IPS-18a (cell line): ENCODE data around the gene PSMC3.

ENCODE experiments used
- H3K27ac ChIP-seq: one replicate; pipeline ENCODE4 v1.5.1; 2013; ENCODE audit warnings: low read length
- H3K27me3 ChIP-seq: one replicate; pipeline ENCODE4 v1.6.1; 2013; ENCODE audit warnings: mild to moderate bottlenecking, low read length; ENCODE audit not compliant: control insufficient read depth, insufficient read depth
- H3K36me3 ChIP-seq: one replicate; pipeline ENCODE4 v1.6.1; 2013; ENCODE audit warnings: low read depth, low read length; ENCODE audit not compliant: control insufficient read depth
- H3K4me1 ChIP-seq: one replicate; pipeline ENCODE4 v1.6.1; 2013; ENCODE audit warnings: low read depth, low read length; ENCODE audit not compliant: control insufficient read depth
- H3K4me3 ChIP-seq: one replicate; pipeline ENCODE4 v1.5.1; 2013; ENCODE audit warnings: low read length
- H3K9ac ChIP-seq: one replicate; pipeline ENCODE4 v1.6.1; 2013; ENCODE audit warnings: mild to moderate bottlenecking, low read length, moderate library complexity
- H3K9me3 ChIP-seq: one replicate; pipeline ENCODE4 v1.6.1; 2013; ENCODE audit warnings: low read depth, low read length; ENCODE audit not compliant: control insufficient read depth

PSMC3 gene

GRCh38 chr11:47398011-47398410, 28.2 kb downstream of the PSMC3 start:
- Histone ChIP-seq H3K9ac (no peak overlapping the region), H3K27ac (no peak overlapping the region), H3K9me3 (no peaks in the 10 kb centered on the region), H3K36me3 (no peaks in the 10 kb centered on the region), H3K4me1 (peaks cover 14% of the 10 kb centered on the region), H3K27me3 (no peaks in the 10 kb centered on the region), H3K4me3 (no peak overlapping the region)

GRCh38 chr11:47396049-47396320, 30.3 kb downstream of the PSMC3 start:
- H3K27ac ChIP-seq: no peak overlapping the region
- no peaks in the 10 kb centered on the region for H3K27me3 ChIP-seq
- H3K4me3 ChIP-seq: no peak overlapping the region
- no peak overlapping the region for H3K9ac ChIP-seq
- H3K9me3 ChIP-seq: no peaks in the 10 kb centered on the region
- H3K4me1 ChIP-seq: peaks cover 7% of the 10 kb centered on the region
- no peaks in the 10 kb centered on the region for H3K36me3 ChIP-seq

GRCh38 chr11:47395223-47396048, 30.8 kb downstream of the PSMC3 start:
- Histone ChIP-seq H3K27me3 (no peaks in the 10 kb centered on the region), H3K27ac (no peak overlapping the region), H3K4me1 (peaks cover 1% of the 10 kb centered on the region), H3K36me3 (no peaks in the 10 kb centered on the region), H3K9ac (no peak overlapping the region), H3K4me3 (no peak overlapping the region), H3K9me3 (no peaks in the 10 kb centered on the region)

- no peak overlapping the region for H3K4me3 ChIP-seq
- H3K36me3 ChIP-seq: no peaks in the 10 kb centered on the region
- H3K9me3 ChIP-seq: no peaks in the 10 kb centered on the region
- no peaks in the 10 kb centered on the region for H3K27me3 ChIP-seq
- no peak overlapping the region for H3K9ac ChIP-seq
- H3K4me1 ChIP-seq: no peaks in the 10 kb centered on the region
- no peak overlapping the region for H3K27ac ChIP-seq
Measured at GRCh38 chr11:47394322-47395222, 31.7 kb downstream of the PSMC3 start.

- H3K9ac ChIP-seq: no peak overlapping the region
- no peak overlapping the region for H3K27ac ChIP-seq
- H3K9me3 ChIP-seq: no peaks in the 10 kb centered on the region
- H3K36me3 ChIP-seq: no peaks in the 10 kb centered on the region
- H3K4me3 ChIP-seq: no peak overlapping the region
- no peaks in the 10 kb centered on the region for H3K27me3 ChIP-seq
- H3K4me1 ChIP-seq: no peaks in the 10 kb centered on the region
Measured at GRCh38 chr11:47394050-47394321, 32.3 kb downstream of the PSMC3 start.

- H3K4me3 ChIP-seq: no peak overlapping the region
- H3K9me3 ChIP-seq: no peaks in the 10 kb centered on the region
- H3K27ac ChIP-seq: no peak overlapping the region
- no peaks in the 10 kb centered on the region for H3K4me1 ChIP-seq
- H3K27me3 ChIP-seq: no peaks in the 10 kb centered on the region
- H3K36me3 ChIP-seq: no peaks in the 10 kb centered on the region
- H3K9ac ChIP-seq: no peak overlapping the region
Measured at GRCh38 chr11:47393163-47394049, 32.8 kb downstream of the PSMC3 start.

GRCh38 chr11:47392546-47393162, 33.6 kb downstream of the PSMC3 start:
- no peak overlapping the region for H3K27ac ChIP-seq
- no peaks in the 10 kb centered on the region for H3K9me3 ChIP-seq
- no peaks in the 10 kb centered on the region for H3K27me3 ChIP-seq
- no peak overlapping the region for H3K4me3 ChIP-seq
- H3K9ac ChIP-seq: no peak overlapping the region
- no peaks in the 10 kb centered on the region for H3K36me3 ChIP-seq
- no peaks in the 10 kb centered on the region for H3K4me1 ChIP-seq

GRCh38 chr11:47391711-47392432, 34.4 kb downstream of the PSMC3 start:
- H3K9me3 ChIP-seq: no peaks in the 10 kb centered on the region
- H3K4me1 ChIP-seq: no peaks in the 10 kb centered on the region
- no peak overlapping the region for H3K9ac ChIP-seq
- no peak overlapping the region for H3K27ac ChIP-seq
- H3K27me3 ChIP-seq: no peaks in the 10 kb centered on the region
- no peak overlapping the region for H3K4me3 ChIP-seq
- no peaks in the 10 kb centered on the region for H3K36me3 ChIP-seq

GRCh38 chr11:47391077-47391583, 35.1 kb downstream of the PSMC3 start:
- no peak overlapping the region for H3K27ac ChIP-seq
- H3K4me1 ChIP-seq: no peaks in the 10 kb centered on the region
- no peaks in the 10 kb centered on the region for H3K27me3 ChIP-seq
- no peaks in the 10 kb centered on the region for H3K9me3 ChIP-seq
- H3K36me3 ChIP-seq: no peaks in the 10 kb centered on the region
- no peak overlapping the region for H3K9ac ChIP-seq
- H3K4me3 ChIP-seq: no peak overlapping the region

GRCh38 chr11:47390422-47390760, 35.8 kb downstream of the PSMC3 start:
- H3K9ac ChIP-seq: no peak overlapping the region
- no peak overlapping the region for H3K4me3 ChIP-seq
- no peaks in the 10 kb centered on the region for H3K9me3 ChIP-seq
- H3K27me3 ChIP-seq: no peaks in the 10 kb centered on the region
- H3K27ac ChIP-seq: no peak overlapping the region
- no peaks in the 10 kb centered on the region for H3K36me3 ChIP-seq
- H3K4me1 ChIP-seq: no peaks in the 10 kb centered on the region
